Tibial nerve (tissue), 4 donors: ENCODE data around the gene DLGAP3. TPM values are rescaled to one million over a fixed set of nuclear protein-coding genes. Genes with fewer than 3 reads are reported as not detected.
"Not testable (repeated sequence)": the region's sequence is repeated elsewhere in the genome, so short reads cannot be mapped to it uniquely, and the experiment has no call there.

Experiments used
- DNase-seq, 2 donors: peaks; one replicate each; pipeline ENCODE4 v3.0.0-alpha.2; 2019; ENCODE audit warnings: low spot score in 2 of 2
- H3K27ac ChIP-seq, 4 donors: fragments of 200-600 bp; sonication (generic) in 3 of 4; one replicate each; pipeline ENCODE4 v1.5.1; 2017 to 2019; ENCODE audit warnings: mild to moderate bottlenecking in 1 of 4
- H3K27me3 ChIP-seq, 2 donors: fragments of 200-600 bp; sonication (generic) in 1 of 2; one replicate each; pipeline versions ENCODE4 v1.5.1 to v1.6.0; 2017 to 2019
- H3K36me3 ChIP-seq, 3 donors: fragments of 200-600 bp; sonication (generic); one replicate each; pipeline ENCODE4 v1.5.1; 2018 to 2019
- H3K4me1 ChIP-seq, 4 donors: fragments of 200-600 bp; sonication (generic) in 3 of 4; one replicate each; pipeline ENCODE4 v1.5.1; 2017 to 2019
- H3K4me3 ChIP-seq, 4 donors: fragments of 200-600 bp; sonication (generic) in 3 of 4; one replicate each; pipeline ENCODE4 v1.5.1; 2017 to 2019; ENCODE audit warnings: mild to moderate bottlenecking in 1 of 4, moderate library complexity in 1 of 4
- H3K9me3 ChIP-seq, 4 donors: fragments of 200-600 bp; sonication (generic) in 3 of 4; one replicate each; pipeline ENCODE4 v1.5.1; 2017 to 2019
- CTCF ChIP-seq, 5 experiments: fragments of 200-600 bp in 3 of 5; fragments of 450-650 bp in 2 of 5; sonication (generic) in 3 of 5; IDR thresholded peaks; one replicate each; pipeline ENCODE4 v1.5.1; 2016 to 2019; ENCODE audit warnings: antibody characterized with exemption in 5 of 5, mild to moderate bottlenecking in 3 of 5, moderate library complexity in 2 of 5
- EP300 ChIP-seq, 2 donors: sonication (generic); formaldehyde crosslinking; IDR thresholded peaks; one replicate each; pipeline ENCODE4 v1.6.1; 2017; ENCODE audit warnings: antibody characterized with exemption in 2 of 2, mild to moderate bottlenecking in 1 of 2
- POLR2A ChIP-seq, 2 donors: fragments of 450-650 bp; IDR thresholded peaks; one replicate each; pipeline ENCODE4 v1.6.1; 2017; ENCODE audit warnings: antibody characterized with exemption in 2 of 2, mild to moderate bottlenecking in 2 of 2, moderate library complexity in 2 of 2
- WGBS, 2 donors: methylation state at CpG; one replicate each; pipeline ENCODE4 v1.1.5; 2018; 5-methylcytosine and 5-hydroxymethylcytosine counted together
- total RNA-seq, 4 donors: library from RNA; depleted of rRNA; stranded (reverse); fragments of >200 nt; gene quantifications; one replicate each; pipeline ENCODE4 v1.1.0, GENCODE V29; 2016

DLGAP3 gene
- total RNA-seq, 4 donors from 2014 or later: 0.42 to 0.87 (median 0.78) TPM; not detected in 1

- no peak for TF ChIP-seq CTCF (IDR thresholded peaks at IDR 0.05)
- TF ChIP-seq POLR2A (IDR thresholded peaks at IDR 0.05): no peak
- TF ChIP-seq EP300 (IDR thresholded peaks at IDR 0.05): no peak
- Histone ChIP-seq H3K9me3 (no peaks in the 10 kb centered on the region), H3K36me3 (no peaks in the 10 kb centered on the region), H3K4me3 (no peak overlapping the region), H3K4me1 (no peaks in the 10 kb centered on the region), H3K27ac (no peak overlapping the region), H3K27me3 (no peaks in the 10 kb centered on the region)
- DNase-seq: no peak
- 90 to 91% methylated on average over 6 of the region's 6 CpGs for WGBS, 2 donors
Measured at GRCh38 chr1:34946211-34946610, 16.8 kb upstream of the DLGAP3 start.

GRCh38 chr1:34941798-34942197 lies 12.3 kb upstream of the DLGAP3 start:
- not testable (repeated sequence) for H3K27me3 ChIP-seq, DNase-seq, H3K9me3 ChIP-seq, H3K4me1 ChIP-seq, H3K4me3 ChIP-seq, H3K27ac ChIP-seq, H3K36me3 ChIP-seq
- WGBS, 2 donors: 91 to 96% methylated on average over 2 of the region's 2 CpGs

- no peak for DNase-seq
- Histone ChIP-seq H3K27ac (no peak overlapping the region), H3K4me1 (peaks cover 0 to 21% (median 9%) of the 10 kb centered on the region in 4 donors), H3K9me3 (no peaks in the 10 kb centered on the region), H3K4me3 (no peak overlapping the region), H3K27me3 (peaks cover 3 to 55% of the 10 kb centered on the region in 2 donors), H3K36me3 (no peaks in the 10 kb centered on the region)
- 11 to 21% methylated on average over 5 of the region's 5 CpGs for WGBS, 2 donors
- no peak for TF ChIP-seq POLR2A (IDR thresholded peaks at IDR 0.05)
- no peak for TF ChIP-seq CTCF (IDR thresholded peaks at IDR 0.05)
- TF ChIP-seq EP300 (IDR thresholded peaks at IDR 0.05): no peak
Measured at GRCh38 chr1:34930702-34931071, 1.2 kb upstream of the DLGAP3 start.

- H3K4me1 ChIP-seq: peaks cover 0 to 21% (median 9%) of the 10 kb centered on the region in 4 donors
- WGBS, 2 donors: 3 to 8% methylated on average over 20 to 40 of the region's 61 CpGs
- TF ChIP-seq EP300 (IDR thresholded peaks at IDR 0.05) (no peak), CTCF (IDR thresholded peaks at IDR 0.05) (no peak), POLR2A (IDR thresholded peaks at IDR 0.05) (no peak)
- peaks cover 3 to 61% of the 10 kb centered on the region in 2 donors for H3K27me3 ChIP-seq
- no peak overlapping the region for H3K27ac ChIP-seq
- H3K4me3 ChIP-seq: peak overlapping the region in 3 of 4 donors; percentile 11 to 48 (median 24)
- no peaks in the 10 kb centered on the region for H3K36me3 ChIP-seq
- H3K9me3 ChIP-seq: no peaks in the 10 kb centered on the region
- DNase-seq: no peak
Measured at GRCh38 chr1:34929853-34930701, 627 bp upstream of the DLGAP3 start.

- no peak for DNase-seq
- TF ChIP-seq POLR2A (IDR thresholded peaks at IDR 0.05) (no peak), EP300 (IDR thresholded peaks at IDR 0.05) (no peak), CTCF (IDR thresholded peaks at IDR 0.05) (no peak)
- 7 to 11% methylated on average over 23 to 37 of the region's 66 CpGs for WGBS, 2 donors
- no peak overlapping the region for H3K27ac ChIP-seq
- H3K36me3 ChIP-seq: no peaks in the 10 kb centered on the region
- H3K27me3 ChIP-seq: peaks cover 3 to 70% of the 10 kb centered on the region in 2 donors
- H3K4me1 ChIP-seq: peaks cover 0 to 21% (median 9%) of the 10 kb centered on the region in 4 donors
- peak overlapping the region in 3 of 4 donors; percentile 11 to 48 (median 26) for H3K4me3 ChIP-seq
- no peaks in the 10 kb centered on the region for H3K9me3 ChIP-seq
Measured at GRCh38 chr1:34928699-34929496, 552 bp downstream of the DLGAP3 start.
